GM18505 (cell line): ENCODE data around the gene NSUN7.

ENCODE experiments used
- ATAC-seq: cut with Tn5 transposase; IDR thresholded peaks from one replicate; pipeline ENCODE4 v1.9.1; 2021; ENCODE audit not compliant: unreplicated experiment
- POLR2A ChIP-seq: IDR thresholded peaks from 4 replicates; pipeline ENCODE4 v1.6.1; 2011; ENCODE audit warnings: borderline replicate concordance; ENCODE audit not compliant: insufficient read depth, insufficient read length; ENCODE audit errors: extremely low read depth

Gene NSUN7

GRCh38 chr4:40840255-40840984 is 90.7 kb downstream of the NSUN7 start:
- ATAC-seq, result peak; percentile 42
- no peak for TF ChIP-seq POLR2A

- no peak for TF ChIP-seq POLR2A
- ATAC-seq, result peak; percentile 74
These were observed 91.3 kb downstream of the NSUN7 start for GRCh38 chr4:40840985-40841571.

GRCh38 chr4:40842318-40842717 is 92.6 kb downstream of the NSUN7 start:
- no peak for TF ChIP-seq POLR2A
- no peak for ATAC-seq

- ATAC-seq, result no peak
- no peak for TF ChIP-seq POLR2A
These were observed 93.1 kb downstream of the NSUN7 start for GRCh38 chr4:40842725-40843423.

GRCh38 chr4:40843696-40844095 is 93.9 kb downstream of the NSUN7 start:
- ATAC-seq, result no peak
- TF ChIP-seq POLR2A, result no peak

GRCh38 chr4:40844261-40844660 is 94.5 kb downstream of the NSUN7 start:
- TF ChIP-seq POLR2A, result no peak
- ATAC-seq, result no peak

- no peak for ATAC-seq
- no peak for TF ChIP-seq POLR2A
These were observed 95.5 kb downstream of the NSUN7 start for GRCh38 chr4:40845154-40845835.

- TF ChIP-seq POLR2A, result no peak
- no peak for ATAC-seq
These were observed 96.8 kb downstream of the NSUN7 start for GRCh38 chr4:40846532-40846931.

GRCh38 chr4:40848251-40848650 is 98.5 kb downstream of the NSUN7 start:
- TF ChIP-seq POLR2A, result no peak
- no peak for ATAC-seq

- TF ChIP-seq POLR2A, result no peak
- no peak for ATAC-seq
These were observed 99.2 kb downstream of the NSUN7 start for GRCh38 chr4:40848940-40849339.

GRCh38 chr4:40850496-40850895 is 100.7 kb downstream of the NSUN7 start:
- no peak for ATAC-seq
- no peak for TF ChIP-seq POLR2A

- peak; percentile 11 for ATAC-seq
- TF ChIP-seq POLR2A, result no peak
These were observed 106.6 kb downstream of the NSUN7 start for GRCh38 chr4:40856277-40856839.

GRCh38 chr4:40856840-40857362 is 107.1 kb downstream of the NSUN7 start:
- ATAC-seq, result peak; percentile 92
- no peak for TF ChIP-seq POLR2A

GRCh38 chr4:40857956-40858355 is 108.2 kb downstream of the NSUN7 start:
- ATAC-seq, result no peak
- no peak for TF ChIP-seq POLR2A

GRCh38 chr4:40858962-40859361 is 109.2 kb downstream of the NSUN7 start:
- no peak for TF ChIP-seq POLR2A
- no peak for ATAC-seq
